Adrenal gland (tissue), 5 donors: ENCODE results near the gene EHMT1.

ENCODE experiments used
- CTCF ChIP-seq, 6 experiments: fragments of 450-650 bp in 4 of 6; fragments of 200-600 bp in 2 of 6; sonication (generic) in 1 of 6; IDR thresholded peaks; 1 replicate in 5 of 6; 2 replicates in 1 of 6; pipeline versions ENCODE4 v1.5.1 to v1.8.0; 2016 to 2021; ENCODE audit warnings: antibody characterized with exemption in 6 of 6, mild to moderate bottlenecking in 2 of 6, moderate library complexity in 1 of 6
- POLR2A ChIP-seq, 2 donors: fragments of 450-650 bp; IDR thresholded peaks; one replicate each; pipeline ENCODE4 v1.6.1; 2017; ENCODE audit warnings: antibody characterized with exemption in 2 of 2, mild to moderate bottlenecking in 2 of 2, moderate library complexity in 1 of 2
- donor health status: DM: no; HTN: no; CAD: no.

GRCh38 chr9:137834846-137835546, 216.2 kb downstream of the EHMT1 start:
- TF ChIP-seq CTCF (IDR thresholded peaks at IDR 0.05) (no peak), POLR2A (IDR thresholded peaks at IDR 0.05) (no peak)
